Measurements from ENCODE around the gene TP53I11.

DNA sequence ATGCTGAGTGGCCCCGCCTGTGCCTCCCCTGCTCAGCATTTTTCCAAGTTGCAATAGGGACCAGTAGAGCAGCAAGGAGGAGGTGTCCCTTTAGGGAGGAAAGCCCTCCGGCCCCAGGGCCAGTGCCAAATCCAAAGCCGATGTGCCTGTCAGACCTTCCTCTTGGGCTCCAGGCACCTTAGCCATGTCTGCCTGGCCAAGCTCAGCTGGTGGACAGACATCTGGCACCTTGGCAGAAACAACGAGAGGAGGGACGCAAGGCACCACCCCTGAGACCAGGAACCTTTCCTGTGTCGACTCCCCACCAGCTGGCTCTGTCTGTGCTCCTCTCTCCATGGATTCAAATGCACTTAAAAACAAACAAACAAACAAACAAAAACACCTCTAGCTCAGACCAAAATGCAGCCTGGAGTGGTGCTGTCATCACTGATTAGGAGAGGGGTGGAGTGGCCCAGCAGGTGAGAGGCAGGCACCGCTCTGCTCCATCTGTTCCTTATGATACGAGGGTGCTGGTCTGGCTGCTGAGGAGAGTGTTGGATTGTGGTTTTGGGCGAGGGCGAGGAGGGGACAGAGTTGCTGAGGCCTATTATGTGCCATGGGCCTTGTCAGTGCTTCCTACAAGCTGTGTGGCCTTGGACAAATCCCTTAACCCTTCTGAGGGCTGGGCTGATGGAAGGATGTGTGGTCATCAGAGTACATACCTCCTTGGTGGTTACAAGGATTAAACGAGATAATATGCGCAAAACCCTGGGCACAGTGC, 46.2 kb downstream of the TP53I11 start:
- no peak for TF ChIP-seq ZNF549 (CRISPR knock-in tag; IDR thresholded peaks at IDR 0.05)
- no peak for TF ChIP-seq TCF7L2 (IDR thresholded peaks at IDR 0.05; ENCODE audit: low read depth, low read length)
- TF ChIP-seq PRPF4 (IDR thresholded peaks at IDR 0.05; ENCODE audit: low read depth, low read length, poor library complexity, severe bottlenecking) = no peak
- TF ChIP-seq, protein P1, sequence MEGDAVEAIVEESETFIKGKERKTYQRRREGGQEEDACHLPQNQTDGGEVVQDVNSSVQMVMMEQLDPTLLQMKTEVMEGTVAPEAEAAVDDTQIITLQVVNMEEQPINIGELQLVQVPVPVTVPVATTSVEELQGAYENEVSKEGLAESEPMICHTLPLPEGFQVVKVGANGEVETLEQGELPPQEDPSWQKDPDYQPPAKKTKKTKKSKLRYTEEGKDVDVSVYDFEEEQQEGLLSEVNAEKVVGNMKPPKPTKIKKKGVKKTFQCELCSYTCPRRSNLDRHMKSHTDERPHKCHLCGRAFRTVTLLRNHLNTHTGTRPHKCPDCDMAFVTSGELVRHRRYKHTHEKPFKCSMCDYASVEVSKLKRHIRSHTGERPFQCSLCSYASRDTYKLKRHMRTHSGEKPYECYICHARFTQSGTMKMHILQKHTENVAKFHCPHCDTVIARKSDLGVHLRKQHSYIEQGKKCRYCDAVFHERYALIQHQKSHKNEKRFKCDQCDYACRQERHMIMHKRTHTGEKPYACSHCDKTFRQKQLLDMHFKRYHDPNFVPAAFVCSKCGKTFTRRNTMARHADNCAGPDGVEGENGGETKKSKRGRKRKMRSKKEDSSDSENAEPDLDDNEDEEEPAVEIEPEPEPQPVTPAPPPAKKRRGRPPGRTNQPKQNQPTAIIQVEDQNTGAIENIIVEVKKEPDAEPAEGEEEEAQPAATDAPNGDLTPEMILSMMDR (CRISPR knock-in tag; IDR thresholded peaks at IDR 0.05) = no peak
- TF ChIP-seq BHLHE40 (IDR thresholded peaks at IDR 0.05; ENCODE audit: low read length) = no peak
- no peak for TF ChIP-seq ATF5 (CRISPR knock-in tag; IDR thresholded peaks at IDR 0.05; ENCODE audit: low read depth)
- no peak for TF ChIP-seq SP140L (CRISPR knock-in tag; IDR thresholded peaks at IDR 0.05; ENCODE audit: borderline replicate concordance)
- TF ChIP-seq HMG20B (CRISPR knock-in tag; conservative IDR thresholded peaks at IDR 0.05) = no peak

Measured in HepG2 (cell line).